ENCODE measurements around the gene DOCK4.

The DOCK4 gene

GRCh38 chr7:111705807-111706206 lies 500.4 kb downstream of the DOCK4 start:
- no peaks in the 10 kb centered on the region for H3K9me3 ChIP-seq (ENCODE audit: insufficient read depth, low read length)
- no peak overlapping the region for H3K4me3 ChIP-seq (ENCODE audit: insufficient read length, low read depth)

GRCh38 chr7:111697771-111698170 lies 508.4 kb downstream of the DOCK4 start:
- H3K9ac ChIP-seq (ENCODE audit: insufficient read length, low read depth): no peak overlapping the region
- TF ChIP-seq YY1 (IDR thresholded peaks at IDR 0.05; ENCODE audit: insufficient read depth, insufficient read length): no peak
- no peak for TF ChIP-seq ZNF274 (IDR thresholded peaks at IDR 0.05; ENCODE audit: low read depth, low read length)
- TF ChIP-seq SUZ12 (IDR thresholded peaks at IDR 0.05; ENCODE audit: extremely low read depth, insufficient read depth, insufficient read length): no peak
- no peaks in the 10 kb centered on the region for H3K27me3 ChIP-seq (ENCODE audit: insufficient read depth, insufficient read length)
- H3K4me1 ChIP-seq (ENCODE audit: insufficient read depth, insufficient read length): no peaks in the 10 kb centered on the region
- no peak for DNase-seq (ENCODE audit: low read depth, low spot score)
- H3K9me3 ChIP-seq (ENCODE audit: insufficient read depth, low read length): no peaks in the 10 kb centered on the region
- no peak overlapping the region for H3K4me3 ChIP-seq (ENCODE audit: insufficient read length, low read depth)
- no peaks in the 10 kb centered on the region for H3K36me3 ChIP-seq (ENCODE audit: insufficient read depth, insufficient read length, low read length)

More at GRCh38 chr7:111705807-111706206, 500.4 kb downstream of the DOCK4 start:
- H3K36me3 ChIP-seq (ENCODE audit: insufficient read depth, insufficient read length, low read length): no peaks in the 10 kb centered on the region
- no peaks in the 10 kb centered on the region for H3K27me3 ChIP-seq (ENCODE audit: insufficient read depth, insufficient read length)
- H3K9ac ChIP-seq (ENCODE audit: insufficient read length, low read depth): no peak overlapping the region
- no peak for TF ChIP-seq YY1 (IDR thresholded peaks at IDR 0.05; ENCODE audit: insufficient read depth, insufficient read length)
- H3K4me1 ChIP-seq (ENCODE audit: insufficient read depth, insufficient read length): no peaks in the 10 kb centered on the region
- DNase-seq (ENCODE audit: low read depth, low spot score): no peak

- no peak for DNase-seq (ENCODE audit: low read depth, low spot score)
- TF ChIP-seq ZNF274 (IDR thresholded peaks at IDR 0.05; ENCODE audit: low read depth, low read length) (no peak), YY1 (IDR thresholded peaks at IDR 0.05; ENCODE audit: insufficient read depth, insufficient read length) (no peak), SUZ12 (IDR thresholded peaks at IDR 0.05; ENCODE audit: extremely low read depth, insufficient read depth, insufficient read length) (no peak)
- no peaks in the 10 kb centered on the region for H3K9me3 ChIP-seq (ENCODE audit: insufficient read depth, low read length)
- no peak overlapping the region for H3K4me3 ChIP-seq (ENCODE audit: insufficient read length, low read depth)
- no peaks in the 10 kb centered on the region for H3K36me3 ChIP-seq (ENCODE audit: insufficient read depth, insufficient read length, low read length)
- no peak overlapping the region for H3K9ac ChIP-seq (ENCODE audit: insufficient read length, low read depth)
- H3K27me3 ChIP-seq (ENCODE audit: insufficient read depth, insufficient read length): no peaks in the 10 kb centered on the region
- no peaks in the 10 kb centered on the region for H3K4me1 ChIP-seq (ENCODE audit: insufficient read depth, insufficient read length)
These were observed 511.8 kb downstream of the DOCK4 start for GRCh38 chr7:111694376-111694775.

GRCh38 chr7:111690364-111691111 lies 515.7 kb downstream of the DOCK4 start:
- no peak for TF ChIP-seq YY1 (IDR thresholded peaks at IDR 0.05; ENCODE audit: insufficient read depth, insufficient read length)
- no peak overlapping the region for H3K9ac ChIP-seq (ENCODE audit: insufficient read length, low read depth)
- no peaks in the 10 kb centered on the region for H3K27me3 ChIP-seq (ENCODE audit: insufficient read depth, insufficient read length)

GRCh38 chr7:111685349-111685748 lies 520.9 kb downstream of the DOCK4 start:
- H3K9ac ChIP-seq (ENCODE audit: insufficient read length, low read depth): no peak overlapping the region
- TF ChIP-seq SUZ12 (IDR thresholded peaks at IDR 0.05; ENCODE audit: extremely low read depth, insufficient read depth, insufficient read length): no peak
- no peak for TF ChIP-seq ZNF274 (IDR thresholded peaks at IDR 0.05; ENCODE audit: low read depth, low read length)
- no peak for TF ChIP-seq YY1 (IDR thresholded peaks at IDR 0.05; ENCODE audit: insufficient read depth, insufficient read length)
- H3K4me3 ChIP-seq (ENCODE audit: insufficient read length, low read depth): no peak overlapping the region
- H3K9me3 ChIP-seq (ENCODE audit: insufficient read depth, low read length): no peaks in the 10 kb centered on the region
- no peak for DNase-seq (ENCODE audit: low read depth, low spot score)
- H3K36me3 ChIP-seq (ENCODE audit: insufficient read depth, insufficient read length, low read length): no peaks in the 10 kb centered on the region
- no peaks in the 10 kb centered on the region for H3K4me1 ChIP-seq (ENCODE audit: insufficient read depth, insufficient read length)
- H3K27me3 ChIP-seq (ENCODE audit: insufficient read depth, insufficient read length): no peaks in the 10 kb centered on the region

More at GRCh38 chr7:111690364-111691111, 515.7 kb downstream of the DOCK4 start:
- Histone ChIP-seq H3K4me1 (ENCODE audit: insufficient read depth, insufficient read length) (no peaks in the 10 kb centered on the region), H3K4me3 (ENCODE audit: insufficient read length, low read depth) (no peak overlapping the region), H3K36me3 (ENCODE audit: insufficient read depth, insufficient read length, low read length) (no peaks in the 10 kb centered on the region), H3K9me3 (ENCODE audit: insufficient read depth, low read length) (no peaks in the 10 kb centered on the region)
- DNase-seq (ENCODE audit: low read depth, low spot score): no peak

- Histone ChIP-seq H3K4me1 (ENCODE audit: insufficient read depth, insufficient read length) (no peaks in the 10 kb centered on the region), H3K9ac (ENCODE audit: insufficient read length, low read depth) (no peak overlapping the region), H3K36me3 (ENCODE audit: insufficient read depth, insufficient read length, low read length) (no peaks in the 10 kb centered on the region), H3K9me3 (ENCODE audit: insufficient read depth, low read length) (no peaks in the 10 kb centered on the region), H3K27me3 (ENCODE audit: insufficient read depth, insufficient read length) (no peaks in the 10 kb centered on the region), H3K4me3 (ENCODE audit: insufficient read length, low read depth) (no peak overlapping the region)
- no peak for TF ChIP-seq ZNF274 (IDR thresholded peaks at IDR 0.05; ENCODE audit: low read depth, low read length)
- no peak for TF ChIP-seq SUZ12 (IDR thresholded peaks at IDR 0.05; ENCODE audit: extremely low read depth, insufficient read depth, insufficient read length)
- no peak for TF ChIP-seq YY1 (IDR thresholded peaks at IDR 0.05; ENCODE audit: insufficient read depth, insufficient read length)
- DNase-seq (ENCODE audit: low read depth, low spot score): no peak
These were observed 523.4 kb downstream of the DOCK4 start for GRCh38 chr7:111682588-111683340.

GRCh38 chr7:111681242-111681641 lies 525.0 kb downstream of the DOCK4 start:
- H3K27me3 ChIP-seq (ENCODE audit: insufficient read depth, insufficient read length): no peaks in the 10 kb centered on the region
- H3K36me3 ChIP-seq (ENCODE audit: insufficient read depth, insufficient read length, low read length): no peaks in the 10 kb centered on the region
- no peak for DNase-seq (ENCODE audit: low read depth, low spot score)
- TF ChIP-seq SUZ12 (IDR thresholded peaks at IDR 0.05; ENCODE audit: extremely low read depth, insufficient read depth, insufficient read length) (no peak), ZNF274 (IDR thresholded peaks at IDR 0.05; ENCODE audit: low read depth, low read length) (no peak), YY1 (IDR thresholded peaks at IDR 0.05; ENCODE audit: insufficient read depth, insufficient read length) (no peak)
- H3K9me3 ChIP-seq (ENCODE audit: insufficient read depth, low read length): no peaks in the 10 kb centered on the region
- no peaks in the 10 kb centered on the region for H3K4me1 ChIP-seq (ENCODE audit: insufficient read depth, insufficient read length)
- no peak overlapping the region for H3K4me3 ChIP-seq (ENCODE audit: insufficient read length, low read depth)
- H3K9ac ChIP-seq (ENCODE audit: insufficient read length, low read depth): no peak overlapping the region

Data from NT2/D1 (cell line).